ENCODE data around the gene CELF2.

The CELF2 gene

GRCh38 chr10:11148142-11149028 is 130.7 kb downstream of the CELF2 start:
- TF ChIP-seq CTCF (IDR thresholded peaks at IDR 0.05): no peak
- H3K4me1 ChIP-seq: no peaks in the 10 kb centered on the region
- no peaks in the 10 kb centered on the region for H3K79me2 ChIP-seq
- no peak overlapping the region for H3K4me2 ChIP-seq (ENCODE audit: low read length)
- H3K9ac ChIP-seq: no peak overlapping the region
- H3K27me3 ChIP-seq (ENCODE audit: control insufficient read depth, insufficient read depth, low read length): no peaks in the 10 kb centered on the region
- H3K36me3 ChIP-seq (ENCODE audit: control insufficient read depth, insufficient read depth, low read length): no peaks in the 10 kb centered on the region
- H3K27ac ChIP-seq: no peak overlapping the region
- H3K4me3 ChIP-seq (ENCODE audit: low read depth, low read length): no peak overlapping the region
- H2AFZ ChIP-seq: no peak overlapping the region
- no peaks in the 10 kb centered on the region for H3K9me3 ChIP-seq (ENCODE audit: control insufficient read depth, low read length)

DNA sequence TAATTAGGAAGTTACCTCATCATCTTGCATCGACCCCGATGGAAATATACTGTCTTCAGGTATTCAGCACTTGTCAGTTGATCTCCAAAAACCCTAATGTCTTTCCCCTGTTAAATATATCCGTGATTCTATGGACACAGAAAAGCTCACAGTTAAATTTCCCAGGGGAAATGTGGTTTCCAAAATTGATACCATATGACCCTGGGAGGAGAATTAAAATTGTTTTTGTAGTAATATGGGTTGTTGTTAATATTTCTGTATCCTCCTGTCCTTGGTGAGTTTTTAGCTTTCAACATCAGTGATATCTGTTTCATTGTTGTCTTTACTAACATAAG is 132.1 kb downstream of the CELF2 start:
- H3K27ac ChIP-seq: no peak overlapping the region
- no peaks in the 10 kb centered on the region for H3K36me3 ChIP-seq (ENCODE audit: control insufficient read depth, insufficient read depth, low read length)
- no peak overlapping the region for H3K4me2 ChIP-seq (ENCODE audit: low read length)
- H3K27me3 ChIP-seq (ENCODE audit: control insufficient read depth, insufficient read depth, low read length): no peaks in the 10 kb centered on the region
- no peak overlapping the region for H3K4me3 ChIP-seq (ENCODE audit: low read depth, low read length)
- TF ChIP-seq CTCF (IDR thresholded peaks at IDR 0.05): no peak
- no peak overlapping the region for H2AFZ ChIP-seq
- no peaks in the 10 kb centered on the region for H3K4me1 ChIP-seq
- H3K79me2 ChIP-seq: no peaks in the 10 kb centered on the region
- H3K9me3 ChIP-seq (ENCODE audit: control insufficient read depth, low read length): no peaks in the 10 kb centered on the region
- H3K9ac ChIP-seq: no peak overlapping the region

DNA sequence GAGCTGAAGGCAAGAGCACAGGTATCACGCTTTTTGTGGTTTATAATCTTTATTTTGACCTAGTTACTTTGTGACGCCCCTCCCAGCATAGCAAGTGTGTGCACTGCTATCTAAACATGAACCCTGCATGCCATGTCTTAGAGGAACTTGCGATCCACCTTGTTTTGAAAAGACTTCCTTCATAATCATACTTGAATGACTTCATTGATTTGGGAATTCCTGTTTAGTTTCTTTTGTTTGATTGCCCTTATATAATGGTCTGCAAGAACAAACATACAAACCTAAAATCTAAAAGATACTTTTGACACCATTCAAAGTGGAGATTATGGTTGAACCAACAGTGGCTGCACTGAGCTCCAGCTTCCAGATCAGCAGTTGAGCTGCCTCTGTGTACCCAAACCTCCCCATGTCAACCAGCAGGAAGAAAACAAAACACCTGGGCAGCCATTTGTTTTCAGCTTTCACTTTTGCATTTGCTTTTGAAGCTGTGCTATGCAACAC is 132.6 kb downstream of the CELF2 start:
- Histone ChIP-seq H3K9me3 (ENCODE audit: control insufficient read depth, low read length) (no peaks in the 10 kb centered on the region), H3K36me3 (ENCODE audit: control insufficient read depth, insufficient read depth, low read length) (no peaks in the 10 kb centered on the region), H3K4me3 (ENCODE audit: low read depth, low read length) (no peak overlapping the region), H3K9ac (no peak overlapping the region), H3K27ac (no peak overlapping the region), H3K27me3 (ENCODE audit: control insufficient read depth, insufficient read depth, low read length) (no peaks in the 10 kb centered on the region), H3K79me2 (no peaks in the 10 kb centered on the region), H3K4me1 (no peaks in the 10 kb centered on the region), H3K4me2 (ENCODE audit: low read length) (no peak overlapping the region), H2AFZ (no peak overlapping the region)
- no peak for TF ChIP-seq CTCF (IDR thresholded peaks at IDR 0.05)

DNA sequence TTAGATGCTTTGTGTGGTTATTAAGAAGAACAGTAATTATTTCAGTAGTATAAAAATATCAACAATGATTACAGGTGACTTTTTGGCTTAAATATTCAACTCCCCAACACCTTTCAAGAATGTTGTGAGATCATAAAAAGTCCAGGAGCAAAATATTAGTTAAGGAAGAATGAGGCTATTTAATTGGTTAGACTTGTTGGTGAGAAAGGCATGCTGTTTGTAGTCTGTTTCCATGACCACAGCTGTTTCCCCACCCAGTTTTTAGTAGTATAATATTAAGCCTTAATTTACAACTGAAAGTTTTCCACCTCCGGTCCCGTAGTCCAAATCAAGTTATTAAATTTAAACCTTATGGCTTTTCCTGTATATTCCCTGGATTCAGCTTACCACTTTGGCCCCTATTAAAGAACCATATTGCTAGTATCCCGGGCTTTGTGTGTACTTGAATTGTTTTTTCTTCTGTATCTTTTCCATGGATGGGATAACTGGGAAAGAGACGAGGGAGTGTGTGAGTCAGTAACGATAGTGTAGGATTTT is 133.3 kb downstream of the CELF2 start:
- no peak overlapping the region for H3K9ac ChIP-seq
- no peak overlapping the region for H3K4me2 ChIP-seq (ENCODE audit: low read length)
- no peak overlapping the region for H3K4me3 ChIP-seq (ENCODE audit: low read depth, low read length)
- H3K27me3 ChIP-seq (ENCODE audit: control insufficient read depth, insufficient read depth, low read length): no peaks in the 10 kb centered on the region
- no peaks in the 10 kb centered on the region for H3K9me3 ChIP-seq (ENCODE audit: control insufficient read depth, low read length)
- no peak overlapping the region for H2AFZ ChIP-seq
- no peak overlapping the region for H3K27ac ChIP-seq
- H3K4me1 ChIP-seq: no peaks in the 10 kb centered on the region
- no peaks in the 10 kb centered on the region for H3K79me2 ChIP-seq
- no peak for TF ChIP-seq CTCF (IDR thresholded peaks at IDR 0.05)
- no peaks in the 10 kb centered on the region for H3K36me3 ChIP-seq (ENCODE audit: control insufficient read depth, insufficient read depth, low read length)

Measured in parathyroid adenoma (tissue), 2 donors.